Activated gamma-delta T cell treated with anti-CD3 and anti-CD28 coated beads, Interleukin-2, amount 50 U/mL, for 16 hours (primary cell): ENCODE data around the gene SNRNP200.

ENCODE experiments used
- DNase-seq: peaks from one replicate; pipeline ENCODE4 v3.0.0-alpha.2; 2020; ENCODE audit warnings: low read depth

SNRNP200 gene

GRCh38 chr2:96251721-96252292, 53.5 kb downstream of the SNRNP200 start:
- DNase-seq: no peak

- DNase-seq: no peak
Observed at GRCh38 chr2:96250188-96250587, 55.2 kb downstream of the SNRNP200 start.

- DNase-seq: no peak
Observed at GRCh38 chr2:96249654-96250053, 55.7 kb downstream of the SNRNP200 start.

GRCh38 chr2:96248624-96249023, 56.7 kb downstream of the SNRNP200 start:
- no peak for DNase-seq

GRCh38 chr2:96247896-96248295, 57.5 kb downstream of the SNRNP200 start:
- no peak for DNase-seq

- DNase-seq: no peak
Observed at GRCh38 chr2:96247009-96247408, 58.3 kb downstream of the SNRNP200 start.

- no peak for DNase-seq
Observed at GRCh38 chr2:96245609-96246390, 59.5 kb downstream of the SNRNP200 start.

GRCh38 chr2:96243843-96244242, 61.5 kb downstream of the SNRNP200 start:
- DNase-seq: no peak

DNA sequence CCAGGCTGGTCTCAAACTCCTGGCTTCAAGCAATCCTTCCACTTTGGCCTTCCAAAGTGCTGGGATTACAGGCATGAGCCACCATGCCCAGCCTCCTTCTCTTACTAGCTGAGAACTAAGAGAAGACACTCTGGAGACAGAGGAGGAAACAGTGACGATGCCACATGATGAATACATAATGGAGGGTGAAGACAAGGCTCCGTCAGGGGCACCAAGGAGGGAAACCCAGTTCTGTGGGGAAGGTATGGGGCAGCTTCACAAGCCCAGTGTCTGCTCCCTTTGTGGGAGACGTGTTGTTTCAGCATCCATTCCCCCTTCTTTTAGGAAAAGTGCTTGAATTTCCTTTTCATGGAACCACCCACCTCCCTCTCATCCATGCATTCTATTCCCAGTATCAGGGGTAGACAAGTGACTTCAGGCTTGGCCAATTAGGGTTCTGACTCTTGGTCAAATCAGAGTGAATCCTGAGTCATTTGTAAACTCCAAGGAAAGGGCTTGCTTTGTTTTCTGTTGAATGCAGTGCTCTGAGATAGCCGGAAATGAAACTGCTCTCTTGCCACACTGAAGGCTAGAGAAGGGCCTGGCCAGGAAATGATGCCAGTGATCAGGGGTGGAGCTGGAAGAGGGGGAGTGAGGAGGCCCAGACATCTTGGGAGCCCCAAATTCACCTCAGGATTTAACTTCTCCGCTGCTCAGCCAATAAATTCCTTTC, 63.3 kb downstream of the SNRNP200 start:
- peak; percentile 6 for DNase-seq

- no peak for DNase-seq
Observed at GRCh38 chr2:96241227-96241626, 64.1 kb downstream of the SNRNP200 start.

GRCh38 chr2:96240341-96241038, 64.9 kb downstream of the SNRNP200 start:
- DNase-seq: no peak

GRCh38 chr2:96239745-96240264, 65.5 kb downstream of the SNRNP200 start:
- no peak for DNase-seq

- no peak for DNase-seq
Observed at GRCh38 chr2:96239091-96239490, 66.3 kb downstream of the SNRNP200 start.

GRCh38 chr2:96238266-96238665, 67.1 kb downstream of the SNRNP200 start:
- DNase-seq: no peak

GRCh38 chr2:96236882-96237281, 68.5 kb downstream of the SNRNP200 start:
- no peak for DNase-seq

GRCh38 chr2:96233880-96234316, 71.4 kb downstream of the SNRNP200 start:
- no peak for DNase-seq

DNA sequence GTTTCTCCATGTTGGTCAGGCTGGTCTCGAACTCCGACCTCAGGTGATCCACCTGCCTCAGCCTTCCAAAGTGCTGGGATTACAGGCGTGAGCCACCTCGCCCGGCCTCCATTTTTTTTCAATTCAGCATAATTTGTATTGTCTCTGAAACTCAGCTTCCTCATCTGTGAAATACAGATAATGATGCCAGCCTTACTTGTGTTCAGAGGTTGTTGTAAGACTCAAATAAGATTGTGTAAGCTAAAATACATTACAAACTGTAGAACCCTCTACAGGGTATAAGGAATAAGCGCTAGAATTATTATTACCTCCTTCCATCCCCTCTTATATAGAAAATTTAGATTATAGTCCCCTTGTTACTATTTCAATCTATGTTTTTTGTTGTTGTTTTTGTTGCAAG, 71.9 kb downstream of the SNRNP200 start:
- no peak for DNase-seq

- no peak for DNase-seq
Observed at GRCh38 chr2:96231316-96231715, 74.0 kb downstream of the SNRNP200 start.

DNA sequence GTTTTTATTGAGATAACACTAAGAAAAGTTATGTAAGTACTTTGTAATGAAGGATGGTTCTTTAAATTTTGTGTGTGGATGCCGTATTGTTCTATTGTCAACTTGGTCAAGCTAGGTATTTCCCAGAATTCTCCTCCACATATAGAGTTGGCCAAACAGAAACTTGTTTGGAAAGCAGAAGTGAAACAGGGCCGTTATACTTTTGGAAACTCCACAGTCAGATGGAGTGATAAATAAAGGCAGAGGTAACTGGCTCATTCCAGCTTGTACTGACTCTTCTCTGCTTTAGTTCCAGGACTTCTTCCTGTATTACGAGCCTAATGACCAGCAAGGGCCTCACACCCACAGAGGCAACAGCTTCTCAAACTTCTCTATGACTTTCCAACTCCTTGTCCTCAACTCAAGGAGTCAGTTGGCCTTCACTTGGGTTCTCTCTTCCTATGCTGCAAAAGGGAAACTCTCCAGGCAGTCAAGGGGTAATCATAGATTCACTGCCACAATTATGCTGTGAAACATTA, 80.3 kb downstream of the SNRNP200 start:
- no peak for DNase-seq
